Endothelial cell of umbilical vein (primary cell): ENCODE measurements around the gene ZNF284. TPM values are rescaled to one million over a fixed set of nuclear protein-coding genes. Genes with fewer than 3 reads are reported as not detected.

Source experiments
- BruUV-seq: library from RNA; stranded (reverse); fragments of 400-500 nt; replicated peaks from 2 replicates; lab custom pipeline; 2021; lab: Mats Ljungman, UMichigan
- CTCF ChIA-PET: fragments of 300-600, 350-600 bp; sonication (Branson Sonifier 250); formaldehyde crosslinking; loops from one replicate; lab custom pipeline; 2021; ENCODE audit warnings: antibody characterized with exemption, inconsistent platforms; lab: Charles Lee
- POLR2A ChIA-PET: fragments of 300-600, 350-600 bp; sonication (Branson Sonifier 250); formaldehyde crosslinking; loops from one replicate; lab custom pipeline; 2021; ENCODE audit warnings: antibody characterized with exemption, inconsistent platforms; lab: Charles Lee
- DNase-seq: peaks from one replicate; pipeline ENCODE4 v3.0.0-alpha.2; 2011; ENCODE audit warnings: low read depth, low spot score
- FAIRE-seq: peaks from 2 replicates; lab custom pipeline; 2011; peaks lifted over from hg19 to GRCh38; lab: Jason Lieb, UNC
- H2AFZ ChIP-seq: 2 replicates; pipeline ENCODE4 v1.6.0; 2012; ENCODE audit warnings: low read depth, low read length, control low read depth, inconsistent platforms
- H3K27ac ChIP-seq: 2 replicates; pipeline ENCODE4 v1.5.1; 2011; ENCODE audit warnings: low read depth, mild to moderate bottlenecking, control low read depth, low read length, moderate library complexity; ENCODE audit not compliant: insufficient read depth
- H3K27me3 ChIP-seq, 2 experiments: 2 replicates each; pipeline versions ENCODE4 v1.6.0 to v1.6.1; 2011; ENCODE audit warnings: low read length in 2 of 2, mixed read lengths in 1 of 2; ENCODE audit not compliant: control insufficient read depth in 2 of 2, insufficient read depth in 2 of 2
- H3K36me3 ChIP-seq, 2 experiments: 2 replicates in 1 of 2; 3 replicates in 1 of 2; pipeline ENCODE4 v1.5.1; 2011; ENCODE audit warnings: low read length in 2 of 2, mild to moderate bottlenecking in 1 of 2, moderate library complexity in 1 of 2; ENCODE audit not compliant: control insufficient read depth in 2 of 2, insufficient read depth in 2 of 2; ENCODE audit errors: extremely low read depth in 1 of 2
- H3K4me1 ChIP-seq: 3 replicates; pipeline ENCODE4 v1.5.1; 2011; ENCODE audit warnings: mild to moderate bottlenecking, low read length; ENCODE audit not compliant: control insufficient read depth, insufficient read depth; ENCODE audit errors: extremely low read depth
- H3K4me2 ChIP-seq: 2 replicates; pipeline ENCODE4 v1.6.1; 2011; ENCODE audit warnings: low read length, control low read depth, mixed read lengths; ENCODE audit not compliant: insufficient read depth
- H3K4me3 ChIP-seq, 3 experiments: fragments of 200-600 bp in 1 of 3; sonication (generic), shearing (Covaris generic) in 1 of 3; replicated peaks in 1 of 3; 2 replicates each; pipeline ENCODE4 v1.5.1; 2011 to 2016; ENCODE audit warnings: control low read depth in 3 of 3, low read length in 3 of 3, mild to moderate bottlenecking in 2 of 3, inconsistent platforms in 1 of 3, low read depth in 1 of 3, moderate library complexity in 1 of 3; ENCODE audit not compliant: insufficient read depth in 1 of 3
- H3K79me2 ChIP-seq: 2 replicates; pipeline ENCODE4 v1.6.0; 2012; ENCODE audit warnings: low read length, inconsistent platforms; ENCODE audit not compliant: control insufficient read depth, insufficient read depth
- H3K9ac ChIP-seq: replicated peaks from 2 replicates; pipeline ENCODE3; 2011; ENCODE audit warnings: low read length, control low read depth; ENCODE audit not compliant: insufficient read depth; ENCODE audit errors: extremely low read depth
- H3K9me1 ChIP-seq: replicated peaks from 3 replicates; pipeline ENCODE4 v1.6.0; 2011; ENCODE audit warnings: mild to moderate bottlenecking, low read length; ENCODE audit not compliant: control insufficient read depth, insufficient read depth; ENCODE audit errors: extremely low read depth
- H3K9me3 ChIP-seq: replicated peaks from 2 replicates; pipeline ENCODE4 v1.5.1; 2012; ENCODE audit warnings: low read length, inconsistent platforms; ENCODE audit not compliant: control insufficient read depth, insufficient read depth
- H4K20me1 ChIP-seq: replicated peaks from 2 replicates; pipeline ENCODE3; 2011; ENCODE audit warnings: mild to moderate bottlenecking, low read length; ENCODE audit not compliant: control insufficient read depth, insufficient read depth; ENCODE audit errors: extremely low read depth
- CTCF ChIP-seq, 2 donors: IDR thresholded peaks; 1 replicate in 1 of 2; 2 replicates in 1 of 2; pipeline ENCODE4 v1.5.1; 2011; ENCODE audit warnings: low read length in 2 of 2, mild to moderate bottlenecking in 2 of 2, moderate library complexity in 2 of 2, control low read depth in 1 of 2, inconsistent platforms in 1 of 2, low read depth in 1 of 2; ENCODE audit not compliant: insufficient read depth in 1 of 2; ENCODE audit errors: extremely low read depth in 1 of 2
- EZH2 ChIP-seq: IDR thresholded peaks from 2 replicates; pipeline ENCODE4 v1.6.1; 2012; ENCODE audit warnings: borderline replicate concordance, low read depth, mild to moderate bottlenecking, moderate library complexity, low read length, inconsistent platforms; ENCODE audit not compliant: severe bottlenecking
- FOS ChIP-seq: IDR thresholded peaks from 2 replicates; pipeline ENCODE4 v1.6.1; 2011; ENCODE audit warnings: mild to moderate bottlenecking, low read length, moderate library complexity, borderline replicate concordance; ENCODE audit not compliant: insufficient read depth
- GATA2 ChIP-seq: IDR thresholded peaks from 2 replicates; pipeline ENCODE4 v1.7.0; 2011; ENCODE audit warnings: low read depth, mild to moderate bottlenecking, moderate library complexity, mixed read lengths, low read length; ENCODE audit not compliant: insufficient read length, insufficient read depth
- JUN ChIP-seq: IDR thresholded peaks from 2 replicates; pipeline ENCODE4 v1.6.1; 2011; ENCODE audit warnings: borderline replicate concordance, low read depth; ENCODE audit not compliant: insufficient read length, insufficient read depth
- MYC ChIP-seq: IDR thresholded peaks from one replicate; pipeline ENCODE4 v1.6.1; 2011; ENCODE audit warnings: mild to moderate bottlenecking, low read depth, low read length
- POLR2A ChIP-seq: IDR thresholded peaks from 2 replicates; pipeline ENCODE4 v1.6.1; 2012; ENCODE audit warnings: low read depth, mild to moderate bottlenecking, control low read depth, low read length
- POLR2AphosphoS5 ChIP-seq: IDR thresholded peaks from 2 replicates; pipeline ENCODE4 v1.6.1; 2012; ENCODE audit warnings: low read depth, mild to moderate bottlenecking, control low read depth, low read length, moderate library complexity; ENCODE audit not compliant: insufficient read depth
- dilution Hi-C: fragments of 300-500 bp; cut with MboI; formaldehyde crosslinking; loops from one replicate; pipeline ENCODE4 v1.15.0; 2019; ENCODE audit warnings: low sequenced_read_pairs; ENCODE audit not compliant: extremely low pct_ligation_motif_present
- intact Hi-C: fragments of 100-400 bp; cut with micrococcal nuclease; formaldehyde crosslinking; loops from one replicate; pipeline ENCODE4 v1.10.0; 2022
- polyA plus RNA-seq, 4 experiments: library from polyadenylated mRNA; depleted of rRNA in 3 of 4; stranded (reverse) in 3 of 4; unstranded in 1 of 4; fragments of >200 nt; gene quantifications; 2 replicates each; pipeline versions ENCODE4 v1.2.1 to v1.2.3, GENCODE V29; 2011 to 2012; ENCODE audit warnings: missing spikeins in 1 of 4
- total RNA-seq: library from RNA; stranded (reverse); gene quantifications from 2 replicates; pipeline ENCODE4 v1.2.3, GENCODE V29; 2021
- TF ChIP-seq, protein P1 (sequence below): IDR thresholded peaks from 2 replicates; pipeline ENCODE4 v1.6.1; 2011; ENCODE audit not compliant: insufficient read depth, insufficient read length

ZNF284 gene
- total and polyA plus RNA-seq, 2 donors (not counting 3 experiments of a cell fraction or from before 2014, with no cell fraction given) = 0.98 to 2.4 TPM

- dilution Hi-C loops = no loop called here
- ChIA-PET POLR2A (no interaction called here), CTCF (no interaction called here)
- Histone ChIP-seq H3K4me2 (no peak overlapping the region), H3K36me3 (peaks cover 1 to 19% of the 10 kb centered on the region in 2 experiments), H3K4me1 (no peaks in the 10 kb centered on the region), H4K20me1 (no peaks in the 10 kb centered on the region), H3K4me3 (no peak overlapping the region), H3K27me3 (no peaks in the 10 kb centered on the region), H3K27ac (no peak overlapping the region), H3K9ac (no peak overlapping the region), H3K9me1 (no peaks in the 10 kb centered on the region), H3K79me2 (no peaks in the 10 kb centered on the region), H3K9me3 (peaks cover 2% of the 10 kb centered on the region), H2AFZ (no peak overlapping the region)
- intact Hi-C loops = no loop called here
- no peak for TF ChIP-seq POLR2AphosphoS5
- TF ChIP-seq JUN = no peak
- no peak for TF ChIP-seq POLR2A
- TF ChIP-seq FOS = no peak
- no peak for TF ChIP-seq MYC
- no peak for FAIRE-seq
- no peak for DNase-seq
- BruUV-seq = no TSS peak
Observed at GRCh38 chr19:44061038-44061437, 10.9 kb upstream of the ZNF284 start.

DNA sequence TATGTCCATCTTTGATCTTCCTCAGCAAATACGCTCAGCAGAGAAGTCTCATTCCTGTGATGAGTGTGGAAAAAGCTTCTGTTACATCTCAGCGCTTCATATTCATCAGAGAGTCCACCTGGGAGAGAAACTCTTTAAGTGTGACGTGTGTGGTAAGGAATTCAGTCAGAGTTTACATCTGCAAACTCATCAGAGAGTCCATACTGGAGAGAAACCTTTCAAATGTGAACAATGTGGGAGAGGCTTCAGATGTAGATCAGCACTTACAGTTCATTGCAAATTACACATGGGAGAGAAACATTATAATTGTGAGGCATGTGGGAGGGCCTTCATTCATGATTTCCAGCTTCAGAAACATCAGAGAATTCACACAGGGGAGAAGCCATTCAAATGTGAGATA is 5.7 kb upstream of the ZNF284 start:
- Histone ChIP-seq H3K36me3 (peaks cover 5 to 15% of the 10 kb centered on the region in 2 experiments), H3K79me2 (no peaks in the 10 kb centered on the region), H2AFZ (no peak overlapping the region), H3K4me2 (no peak overlapping the region), H3K9ac (no peak overlapping the region), H4K20me1 (no peaks in the 10 kb centered on the region), H3K9me3 (peaks cover 8% of the 10 kb centered on the region), H3K9me1 (no peaks in the 10 kb centered on the region), H3K27me3 (no peaks in the 10 kb centered on the region), H3K27ac (no peak overlapping the region), H3K4me3 (no peak overlapping the region), H3K4me1 (no peaks in the 10 kb centered on the region)
- ChIA-PET CTCF (no interaction called here), POLR2A (no interaction called here)
- no TSS peak for BruUV-seq
- no peak for TF ChIP-seq POLR2A
- no peak for TF ChIP-seq MYC
- TF ChIP-seq FOS = no peak
- TF ChIP-seq, protein P1, sequence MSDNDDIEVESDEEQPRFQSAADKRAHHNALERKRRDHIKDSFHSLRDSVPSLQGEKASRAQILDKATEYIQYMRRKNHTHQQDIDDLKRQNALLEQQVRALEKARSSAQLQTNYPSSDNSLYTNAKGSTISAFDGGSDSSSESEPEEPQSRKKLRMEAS = no peak
- no peak for TF ChIP-seq CTCF (IDR thresholded peaks at IDR 0.05; ENCODE audit: extremely low read depth in 1 of 2, insufficient read depth in 1 of 2, low read depth in 1 of 2, low read length in 2 of 2)
- no peak for TF ChIP-seq JUN
- TF ChIP-seq POLR2AphosphoS5 = no peak
- TF ChIP-seq GATA2 = no peak
- no peak for TF ChIP-seq EZH2
- DNase-seq = no peak
- dilution Hi-C loops (no loop called here), intact Hi-C loops (no loop called here)
- FAIRE-seq = no peak
